ENCODE results near the gene PPFIA2.

DNA sequence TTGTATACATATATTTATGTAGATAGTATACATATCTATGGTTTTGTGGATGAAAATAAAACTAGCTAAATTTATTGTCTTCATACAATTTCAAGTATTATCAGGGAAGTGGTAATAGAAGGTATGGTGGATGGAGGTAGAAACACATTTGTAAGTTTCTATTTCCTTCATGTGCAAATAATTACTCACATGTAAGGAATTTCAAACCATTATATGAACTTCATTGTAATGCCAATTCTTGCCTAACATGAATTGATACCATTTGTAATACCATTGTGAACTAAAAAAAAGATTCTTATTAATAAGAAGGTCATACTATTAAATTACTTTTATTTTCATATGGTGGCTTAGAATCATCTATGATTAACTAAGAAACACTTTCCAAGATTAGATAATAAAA is 20.1 kb upstream of the PPFIA2 start:
- TF ChIP-seq, protein P1, sequence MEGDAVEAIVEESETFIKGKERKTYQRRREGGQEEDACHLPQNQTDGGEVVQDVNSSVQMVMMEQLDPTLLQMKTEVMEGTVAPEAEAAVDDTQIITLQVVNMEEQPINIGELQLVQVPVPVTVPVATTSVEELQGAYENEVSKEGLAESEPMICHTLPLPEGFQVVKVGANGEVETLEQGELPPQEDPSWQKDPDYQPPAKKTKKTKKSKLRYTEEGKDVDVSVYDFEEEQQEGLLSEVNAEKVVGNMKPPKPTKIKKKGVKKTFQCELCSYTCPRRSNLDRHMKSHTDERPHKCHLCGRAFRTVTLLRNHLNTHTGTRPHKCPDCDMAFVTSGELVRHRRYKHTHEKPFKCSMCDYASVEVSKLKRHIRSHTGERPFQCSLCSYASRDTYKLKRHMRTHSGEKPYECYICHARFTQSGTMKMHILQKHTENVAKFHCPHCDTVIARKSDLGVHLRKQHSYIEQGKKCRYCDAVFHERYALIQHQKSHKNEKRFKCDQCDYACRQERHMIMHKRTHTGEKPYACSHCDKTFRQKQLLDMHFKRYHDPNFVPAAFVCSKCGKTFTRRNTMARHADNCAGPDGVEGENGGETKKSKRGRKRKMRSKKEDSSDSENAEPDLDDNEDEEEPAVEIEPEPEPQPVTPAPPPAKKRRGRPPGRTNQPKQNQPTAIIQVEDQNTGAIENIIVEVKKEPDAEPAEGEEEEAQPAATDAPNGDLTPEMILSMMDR (conservative IDR thresholded peaks at IDR 0.05), result no peak
- TF ChIP-seq EZH2 (IDR thresholded peaks at IDR 0.05; ENCODE audit: low read depth), result no peak

All from PC-9 (cell line).